ENCODE results near the gene KRTAP5-3. TPM values are rescaled to one million over a fixed set of nuclear protein-coding genes. Genes with fewer than 3 reads are reported as not detected.

KRTAP5-3 gene
- total RNA-seq, 1 experiment from 2014 or later: not detected

DNA sequence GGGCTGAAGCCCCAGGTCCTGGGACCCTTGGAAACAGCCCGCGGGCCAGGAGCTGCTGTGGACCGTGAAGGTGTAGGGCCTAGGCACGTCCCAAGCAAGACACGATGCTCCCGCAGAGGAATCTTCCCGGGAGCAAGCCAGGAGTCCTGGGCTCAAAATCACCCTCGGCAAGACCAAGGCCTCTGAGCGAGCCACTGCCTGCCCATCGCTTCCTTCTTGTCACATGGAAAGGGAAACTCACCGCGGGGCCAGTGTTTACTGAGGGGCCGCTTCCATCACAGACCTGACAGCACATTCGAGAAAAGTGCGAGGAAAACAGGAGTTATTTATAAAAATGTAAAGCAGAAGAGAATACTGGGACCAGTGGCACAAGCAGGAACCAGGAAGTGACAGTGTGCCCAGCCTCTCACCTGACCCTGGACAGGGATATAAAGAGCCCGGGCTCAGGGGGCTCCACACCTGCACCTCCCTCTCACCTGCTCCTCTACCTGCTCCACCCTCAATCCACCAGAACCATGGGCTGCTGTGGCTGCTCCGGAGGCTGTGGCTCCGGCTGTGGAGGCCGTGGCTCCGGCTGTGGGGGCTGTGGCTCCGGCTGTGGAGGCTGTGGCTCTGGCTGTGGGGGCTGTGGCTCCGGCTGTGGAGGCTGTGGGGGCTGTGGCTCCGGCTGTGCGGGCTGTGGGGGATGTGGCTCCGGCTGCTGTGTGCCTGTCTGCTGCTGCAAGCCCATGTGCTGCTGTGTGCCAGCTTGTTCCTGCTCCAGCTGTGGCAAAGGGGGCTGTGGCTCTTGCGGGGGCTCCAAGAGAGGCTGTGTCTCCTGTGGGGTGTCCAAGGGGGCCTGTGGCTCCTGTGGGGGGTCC, 21.3 kb upstream of the KRTAP5-3 start, which contains the start of gene KRTAP5-5:
KRTAP5-5 (plus strand) TSS at position 450 of the 860 bp plus-strand sequence; CDS start at position 516, 66 bp downstream.
- H3K27ac Mint-ChIP-seq (ENCODE audit: low read depth, unreplicated experiment): no peak within 1 kb of the TSS
- DNase-seq (ENCODE audit: unreplicated experiment): no peak
- H3K27me3 Mint-ChIP-seq (ENCODE audit: insufficient read depth, unreplicated experiment): peaks cover 79% of the 10 kb centered on the region
- ChIA-PET POLR2A (no interaction called here), CTCF (interaction anchor here (0.6 to 1.7 kb wide), 12 partner anchors 10 to 795 kb away, joined by 3 to 7 read pairs (median 3); partner anchors contain the start of gene KRTAP5-2)
- BruUV-seq (replicated peaks): no TSS peak
- H3K36me3 Mint-ChIP-seq (ENCODE audit: insufficient read depth, unreplicated experiment): no peaks in the 10 kb centered on the region
- TF ChIP-seq, protein P1, sequence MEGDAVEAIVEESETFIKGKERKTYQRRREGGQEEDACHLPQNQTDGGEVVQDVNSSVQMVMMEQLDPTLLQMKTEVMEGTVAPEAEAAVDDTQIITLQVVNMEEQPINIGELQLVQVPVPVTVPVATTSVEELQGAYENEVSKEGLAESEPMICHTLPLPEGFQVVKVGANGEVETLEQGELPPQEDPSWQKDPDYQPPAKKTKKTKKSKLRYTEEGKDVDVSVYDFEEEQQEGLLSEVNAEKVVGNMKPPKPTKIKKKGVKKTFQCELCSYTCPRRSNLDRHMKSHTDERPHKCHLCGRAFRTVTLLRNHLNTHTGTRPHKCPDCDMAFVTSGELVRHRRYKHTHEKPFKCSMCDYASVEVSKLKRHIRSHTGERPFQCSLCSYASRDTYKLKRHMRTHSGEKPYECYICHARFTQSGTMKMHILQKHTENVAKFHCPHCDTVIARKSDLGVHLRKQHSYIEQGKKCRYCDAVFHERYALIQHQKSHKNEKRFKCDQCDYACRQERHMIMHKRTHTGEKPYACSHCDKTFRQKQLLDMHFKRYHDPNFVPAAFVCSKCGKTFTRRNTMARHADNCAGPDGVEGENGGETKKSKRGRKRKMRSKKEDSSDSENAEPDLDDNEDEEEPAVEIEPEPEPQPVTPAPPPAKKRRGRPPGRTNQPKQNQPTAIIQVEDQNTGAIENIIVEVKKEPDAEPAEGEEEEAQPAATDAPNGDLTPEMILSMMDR (IDR thresholded peaks at IDR 0.05; ENCODE audit: unreplicated experiment): no peak
- H3K4me3 Mint-ChIP-seq (ENCODE audit: unreplicated experiment): no peak within 1 kb of the TSS
- intact Hi-C loops (cut with micrococcal nuclease): no loop called here
- H3K9me3 Mint-ChIP-seq (ENCODE audit: unreplicated experiment): no peaks in the 10 kb centered on the region
- peaks cover 5% of the 10 kb centered on the region for H3K4me1 Mint-ChIP-seq (ENCODE audit: insufficient read depth, unreplicated experiment)

DNA sequence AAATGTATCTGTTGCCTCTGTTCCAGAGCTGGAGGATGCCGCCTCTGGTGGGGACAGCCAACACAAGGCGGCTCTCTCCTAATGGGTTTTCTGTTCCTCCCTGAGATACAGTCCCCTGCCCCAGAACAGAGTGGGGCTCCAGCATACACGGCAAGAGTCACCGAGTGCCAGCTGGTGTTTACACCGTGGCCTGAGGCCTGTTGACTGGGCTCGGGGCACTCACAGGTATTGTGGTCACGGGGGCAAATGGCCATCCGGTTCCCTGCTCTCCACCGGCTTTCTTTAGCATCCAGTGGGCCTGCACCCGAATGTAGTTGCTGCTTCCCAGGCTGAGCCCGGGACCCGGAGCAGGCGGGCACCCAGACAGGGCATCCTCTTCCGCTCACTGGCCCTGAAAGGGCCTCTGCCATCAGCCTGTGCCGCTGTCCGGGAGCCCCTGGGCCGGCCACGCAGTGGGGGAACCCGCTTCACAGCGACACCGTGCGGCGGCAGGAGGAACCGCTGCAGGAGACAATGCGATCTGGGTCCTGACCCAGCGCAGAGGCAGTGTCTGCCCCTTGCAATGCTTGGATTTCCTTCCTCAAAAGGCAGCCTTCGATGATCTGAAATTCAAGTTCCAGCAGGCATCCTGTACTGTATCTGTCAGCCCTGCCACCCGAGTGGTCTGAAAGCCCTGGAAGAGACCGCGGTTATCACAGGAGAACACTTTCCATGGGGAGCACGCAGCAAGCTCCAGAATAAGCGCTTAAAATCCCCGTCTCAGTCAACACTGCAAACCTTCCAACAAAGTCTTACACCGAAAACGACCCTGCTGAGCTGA, 20.5 kb upstream of the KRTAP5-3 start:
- CTCF ChIA-PET: interaction anchor here (0.5 to 1.7 kb wide), 15 partner anchors 9 to 796 kb away, joined by 3 to 7 read pairs (median 3); partner anchors contain the start of gene KRTAP5-2
- Mint-ChIP-seq H3K9me3 (ENCODE audit: unreplicated experiment) (no peaks in the 10 kb centered on the region), H3K27me3 (ENCODE audit: insufficient read depth, unreplicated experiment) (peaks cover 79% of the 10 kb centered on the region), H3K36me3 (ENCODE audit: insufficient read depth, unreplicated experiment) (no peaks in the 10 kb centered on the region), H3K4me3 (ENCODE audit: unreplicated experiment) (no peak overlapping the region), H3K27ac (ENCODE audit: low read depth, unreplicated experiment) (no peak overlapping the region), H3K4me1 (ENCODE audit: insufficient read depth, unreplicated experiment) (peaks cover 5% of the 10 kb centered on the region)
- POLR2A ChIA-PET: no interaction called here
- intact Hi-C loops (cut with micrococcal nuclease): no loop called here
- BruUV-seq (replicated peaks): no TSS peak
- peak; percentile 38 for DNase-seq (ENCODE audit: unreplicated experiment)
- TF ChIP-seq, protein P1 (IDR thresholded peaks at IDR 0.05; ENCODE audit: unreplicated experiment): peak; percentile 75

DNA sequence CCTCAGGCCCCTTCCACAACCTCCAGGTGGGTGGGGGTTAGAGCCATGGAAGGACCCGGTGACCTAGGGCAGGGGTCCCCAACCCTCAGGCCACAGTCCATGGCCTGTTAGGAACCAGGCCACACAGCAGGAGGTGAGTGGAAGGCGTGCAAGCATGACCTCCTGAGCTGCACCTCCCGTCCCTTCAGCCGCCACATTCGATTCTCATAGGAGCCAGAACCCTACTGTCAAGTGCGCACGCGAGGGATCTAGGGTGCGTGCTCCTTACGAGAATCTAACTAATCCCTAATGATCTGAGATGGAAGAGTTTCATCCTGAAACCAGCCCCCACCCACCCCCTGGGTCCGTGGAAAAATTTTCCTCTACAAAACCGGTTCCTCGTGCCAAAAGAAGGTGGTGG, 17.3 kb upstream of the KRTAP5-3 start:
- POLR2A ChIA-PET: no interaction called here
- DNase-seq (ENCODE audit: unreplicated experiment): no peak
- no peak overlapping the region for H3K4me3 Mint-ChIP-seq (ENCODE audit: unreplicated experiment)
- no peaks in the 10 kb centered on the region for H3K4me1 Mint-ChIP-seq (ENCODE audit: insufficient read depth, unreplicated experiment)
- TF ChIP-seq, protein P1 (IDR thresholded peaks at IDR 0.05; ENCODE audit: unreplicated experiment): no peak
- H3K27ac Mint-ChIP-seq (ENCODE audit: low read depth, unreplicated experiment): no peak overlapping the region
- CTCF ChIA-PET: no interaction called here
- peaks cover 57% of the 10 kb centered on the region for H3K27me3 Mint-ChIP-seq (ENCODE audit: insufficient read depth, unreplicated experiment)
- no TSS peak for BruUV-seq (replicated peaks)
- H3K9me3 Mint-ChIP-seq (ENCODE audit: unreplicated experiment): no peaks in the 10 kb centered on the region
- no peaks in the 10 kb centered on the region for H3K36me3 Mint-ChIP-seq (ENCODE audit: insufficient read depth, unreplicated experiment)
- intact Hi-C loops (cut with micrococcal nuclease): no loop called here

DNA sequence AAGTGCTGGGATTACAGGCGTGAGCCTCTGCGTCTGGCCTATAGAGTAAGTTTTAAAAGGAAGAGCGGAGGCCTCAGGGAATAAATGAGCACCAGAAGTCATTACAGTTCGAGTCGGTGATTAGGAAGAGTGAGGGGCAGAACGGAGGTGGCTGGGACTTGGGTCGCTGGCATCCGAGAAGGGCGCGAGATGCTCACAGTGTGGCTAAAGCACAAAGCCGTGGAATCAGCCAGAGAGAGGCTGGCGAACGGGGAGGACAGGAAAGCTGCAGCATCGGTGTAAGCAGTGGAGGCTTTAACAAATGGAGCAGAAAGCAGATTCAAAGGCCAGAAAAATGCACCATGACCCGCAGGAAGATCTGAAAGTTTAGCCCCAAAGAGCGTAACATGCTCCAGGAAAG, 16.4 kb upstream of the KRTAP5-3 start:
- Mint-ChIP-seq H3K36me3 (ENCODE audit: insufficient read depth, unreplicated experiment) (no peaks in the 10 kb centered on the region), H3K27ac (ENCODE audit: low read depth, unreplicated experiment) (no peak overlapping the region), H3K4me1 (ENCODE audit: insufficient read depth, unreplicated experiment) (no peaks in the 10 kb centered on the region), H3K4me3 (ENCODE audit: unreplicated experiment) (no peak overlapping the region), H3K9me3 (ENCODE audit: unreplicated experiment) (no peaks in the 10 kb centered on the region), H3K27me3 (ENCODE audit: insufficient read depth, unreplicated experiment) (peaks cover 60% of the 10 kb centered on the region)
- BruUV-seq (replicated peaks): no TSS peak
- TF ChIP-seq, protein P1 (IDR thresholded peaks at IDR 0.05; ENCODE audit: unreplicated experiment): no peak
- CTCF ChIA-PET: interaction anchor here (0.6 to 2.1 kb wide), 2 partner anchors 13 to 15 kb away, joined by 3 to 10 read pairs; no protein-coding TSS in a partner anchor
- POLR2A ChIA-PET: no interaction called here
- intact Hi-C loops (cut with micrococcal nuclease): no loop called here
- DNase-seq (ENCODE audit: unreplicated experiment): no peak

All from MCF 10A (cell line).